Astrocyte (in vitro differentiated cells and primary cell): Measurements from ENCODE around the gene CWF19L1. TPM values are rescaled to one million over a fixed set of nuclear protein-coding genes. Genes with fewer than 3 reads are reported as not detected.

Experiments used
- DNase-seq: peaks from one replicate; pipeline ENCODE4 v3.0.0-alpha.2; 2010; ENCODE audit warnings: low read depth
- FAIRE-seq: peaks from 2 replicates; lab custom pipeline; 2011; peaks lifted over from hg19 to GRCh38; lab: Jason Lieb, UNC
- H2AFZ ChIP-seq: 2 replicates; pipeline ENCODE4 v1.6.0; 2012; ENCODE audit warnings: low read depth, low read length, inconsistent platforms
- H3K27ac ChIP-seq: 2 replicates; pipeline ENCODE4 v1.5.1; 2011; ENCODE audit warnings: low read depth, low read length, inconsistent platforms
- H3K27me3 ChIP-seq: 2 replicates; pipeline ENCODE4 v1.6.0; 2011; ENCODE audit warnings: low read length, inconsistent platforms; ENCODE audit not compliant: insufficient read depth
- H3K36me3 ChIP-seq: 2 replicates; pipeline ENCODE4 v1.5.1; 2011; ENCODE audit warnings: low read length, inconsistent platforms; ENCODE audit not compliant: insufficient read depth
- H3K4me1 ChIP-seq: 2 replicates; pipeline ENCODE4 v1.5.1; 2011; ENCODE audit warnings: low read length, inconsistent platforms; ENCODE audit not compliant: insufficient read depth
- H3K4me2 ChIP-seq: 2 replicates; pipeline ENCODE4 v1.6.0; 2012; ENCODE audit warnings: low read length, inconsistent platforms
- H3K4me3 ChIP-seq: 2 replicates; pipeline ENCODE4 v1.5.1; 2011; ENCODE audit warnings: low read depth, mild to moderate bottlenecking, low read length, inconsistent platforms; ENCODE audit not compliant: insufficient read depth
- H3K79me2 ChIP-seq: 2 replicates; pipeline ENCODE4 v1.6.0; 2012; ENCODE audit warnings: mild to moderate bottlenecking, low read length, inconsistent platforms; ENCODE audit not compliant: insufficient read depth
- H3K9ac ChIP-seq: 2 replicates; pipeline ENCODE4 v1.6.0; 2012; ENCODE audit warnings: mild to moderate bottlenecking, low read length, inconsistent platforms
- H3K9me3 ChIP-seq: 2 replicates; pipeline ENCODE4 v1.5.1; 2012; ENCODE audit warnings: low read depth, mild to moderate bottlenecking, low read length, inconsistent platforms; ENCODE audit not compliant: insufficient read depth
- H4K20me1 ChIP-seq: 2 replicates; pipeline ENCODE4 v1.6.0; 2012; ENCODE audit warnings: low read length, inconsistent platforms; ENCODE audit not compliant: insufficient read depth
- H3K27ac Mint-ChIP-seq: one replicate; pipeline ENCODE4 v1.8.0; 2021; ENCODE audit warnings: mild to moderate bottlenecking, mixed read lengths; ENCODE audit not compliant: unreplicated experiment
- H3K27me3 Mint-ChIP-seq: one replicate; pipeline ENCODE4 v1.8.0; 2021; ENCODE audit warnings: low read depth, mixed read lengths; ENCODE audit not compliant: unreplicated experiment
- H3K36me3 Mint-ChIP-seq: one replicate; pipeline ENCODE4 v1.8.0; 2021; ENCODE audit warnings: low read depth, mixed read lengths; ENCODE audit not compliant: unreplicated experiment
- H3K4me1 Mint-ChIP-seq: one replicate; pipeline ENCODE4 v1.8.0; 2021; ENCODE audit warnings: low read depth, mixed read lengths; ENCODE audit not compliant: unreplicated experiment
- H3K4me3 Mint-ChIP-seq: one replicate; pipeline ENCODE4 v1.8.0; 2021; ENCODE audit warnings: mild to moderate bottlenecking, moderate library complexity, mixed read lengths; ENCODE audit not compliant: unreplicated experiment
- H3K9me3 Mint-ChIP-seq: one replicate; pipeline ENCODE4 v1.8.0; 2021; ENCODE audit warnings: mild to moderate bottlenecking, mixed read lengths; ENCODE audit not compliant: unreplicated experiment
- EZH2 ChIP-seq: IDR thresholded peaks from 2 replicates; pipeline ENCODE4 v1.6.1; 2012; ENCODE audit warnings: mild to moderate bottlenecking, low read length, inconsistent platforms; ENCODE audit not compliant: insufficient read depth
- total RNA-seq: library from RNA; stranded (reverse); gene quantifications from 2 replicates; pipeline ENCODE4 v1.2.1, GENCODE V29; 2021
- TF ChIP-seq, protein P1 (sequence below): IDR thresholded peaks from 2 replicates; pipeline ENCODE4 v1.5.1; 2011; ENCODE audit warnings: low read depth, mild to moderate bottlenecking, inconsistent platforms, low read length, moderate library complexity; ENCODE audit not compliant: insufficient read depth

CWF19L1 gene
- total RNA-seq, 1 donor from 2014 or later: 23.2 TPM

DNA sequence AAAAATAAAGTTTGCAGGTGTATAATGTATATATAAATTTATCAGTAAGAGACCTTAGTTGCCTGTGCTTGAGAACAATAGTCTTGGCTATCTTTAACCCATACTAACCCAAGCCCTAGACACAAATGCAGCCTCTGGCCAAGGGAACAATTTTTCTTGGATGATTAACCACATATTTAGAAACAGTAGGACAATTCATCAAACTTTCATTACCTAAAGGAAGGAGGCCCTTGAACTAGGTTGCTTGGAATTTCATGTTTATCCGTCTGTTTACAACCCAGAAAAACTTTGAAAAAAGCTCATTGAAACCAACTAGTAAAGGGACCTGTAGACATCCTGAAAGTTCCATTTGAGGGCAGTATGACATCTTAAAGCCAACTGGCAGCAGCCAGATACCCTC, 72.7 kb downstream of the CWF19L1 start:
- Histone ChIP-seq H3K27ac (no peak overlapping the region), H3K36me3 (peaks cover 44% of the 10 kb centered on the region), H2AFZ (no peak overlapping the region), H3K27me3 (no peaks in the 10 kb centered on the region), H3K4me2 (no peak overlapping the region), H3K9ac (no peak overlapping the region), H3K79me2 (no peaks in the 10 kb centered on the region), H3K9me3 (no peaks in the 10 kb centered on the region), H3K4me3 (no peak overlapping the region), H4K20me1 (peaks cover 4% of the 10 kb centered on the region), H3K4me1 (no peaks in the 10 kb centered on the region)
- DNase-seq (no peak), FAIRE-seq (no peak)
- Mint-ChIP-seq H3K9me3 (no peaks in the 10 kb centered on the region), H3K36me3 (peaks cover 5% of the 10 kb centered on the region), H3K27me3 (no peaks in the 10 kb centered on the region), H3K4me3 (no peak overlapping the region), H3K27ac (no peak overlapping the region), H3K4me1 (no peaks in the 10 kb centered on the region)
- TF ChIP-seq, protein P1, sequence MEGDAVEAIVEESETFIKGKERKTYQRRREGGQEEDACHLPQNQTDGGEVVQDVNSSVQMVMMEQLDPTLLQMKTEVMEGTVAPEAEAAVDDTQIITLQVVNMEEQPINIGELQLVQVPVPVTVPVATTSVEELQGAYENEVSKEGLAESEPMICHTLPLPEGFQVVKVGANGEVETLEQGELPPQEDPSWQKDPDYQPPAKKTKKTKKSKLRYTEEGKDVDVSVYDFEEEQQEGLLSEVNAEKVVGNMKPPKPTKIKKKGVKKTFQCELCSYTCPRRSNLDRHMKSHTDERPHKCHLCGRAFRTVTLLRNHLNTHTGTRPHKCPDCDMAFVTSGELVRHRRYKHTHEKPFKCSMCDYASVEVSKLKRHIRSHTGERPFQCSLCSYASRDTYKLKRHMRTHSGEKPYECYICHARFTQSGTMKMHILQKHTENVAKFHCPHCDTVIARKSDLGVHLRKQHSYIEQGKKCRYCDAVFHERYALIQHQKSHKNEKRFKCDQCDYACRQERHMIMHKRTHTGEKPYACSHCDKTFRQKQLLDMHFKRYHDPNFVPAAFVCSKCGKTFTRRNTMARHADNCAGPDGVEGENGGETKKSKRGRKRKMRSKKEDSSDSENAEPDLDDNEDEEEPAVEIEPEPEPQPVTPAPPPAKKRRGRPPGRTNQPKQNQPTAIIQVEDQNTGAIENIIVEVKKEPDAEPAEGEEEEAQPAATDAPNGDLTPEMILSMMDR: no peak
- no peak for TF ChIP-seq EZH2

DNA sequence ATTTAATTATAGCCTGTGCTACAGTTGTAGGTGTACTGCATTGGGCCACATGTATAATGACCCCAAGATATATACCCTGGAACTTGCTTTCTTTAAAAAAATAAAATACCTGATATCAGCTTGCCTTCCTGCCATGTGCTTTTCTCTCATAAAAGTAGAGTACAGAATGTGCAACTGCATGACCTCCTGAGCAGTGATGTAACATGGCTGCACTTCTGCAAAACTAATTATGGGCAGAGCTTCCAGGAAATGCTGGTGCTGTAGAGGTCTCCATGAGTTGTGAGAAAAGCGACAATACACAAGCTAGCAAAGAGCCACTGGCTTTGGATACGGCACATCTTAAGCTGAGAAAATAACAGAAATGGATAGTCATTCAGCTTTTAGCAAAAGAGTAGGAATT, 75.1 kb downstream of the CWF19L1 start:
- H3K9ac ChIP-seq: no peak overlapping the region
- Mint-ChIP-seq H3K4me3 (no peak overlapping the region), H3K9me3 (no peaks in the 10 kb centered on the region), H3K27ac (no peak overlapping the region), H3K36me3 (peaks cover 5% of the 10 kb centered on the region), H3K4me1 (no peaks in the 10 kb centered on the region), H3K27me3 (no peaks in the 10 kb centered on the region)
- no peaks in the 10 kb centered on the region for H3K9me3 ChIP-seq
- TF ChIP-seq EZH2: no peak
- TF ChIP-seq, protein P1: no peak
- H3K27me3 ChIP-seq: no peaks in the 10 kb centered on the region
- H3K4me3 ChIP-seq: no peak overlapping the region
- FAIRE-seq (no peak), DNase-seq (no peak)
- H3K4me1 ChIP-seq: no peaks in the 10 kb centered on the region
- H2AFZ ChIP-seq: no peak overlapping the region
- peaks cover 4% of the 10 kb centered on the region for H4K20me1 ChIP-seq
- H3K27ac ChIP-seq: no peak overlapping the region
- H3K4me2 ChIP-seq: no peak overlapping the region
- H3K79me2 ChIP-seq: peaks cover 8% of the 10 kb centered on the region
- H3K36me3 ChIP-seq: peaks cover 31% of the 10 kb centered on the region
